Epithelial cell of esophagus (primary cell): ENCODE results near the gene POLA1.
A peak's percentile ranks its signal among the peaks of the same experiment; 100 is the strongest.

Source experiments
- DNase-seq: peaks from one replicate; pipeline ENCODE4 v3.0.0; 2010; ENCODE audit warnings: low read depth
- H3K4me3 ChIP-seq: 2 replicates; pipeline ENCODE4 v1.5.1; 2011; ENCODE audit warnings: mild to moderate bottlenecking, low read length, control low read depth
- CTCF ChIP-seq: IDR thresholded peaks from 2 replicates; pipeline ENCODE4 v1.5.1; 2011; ENCODE audit warnings: low read depth, mild to moderate bottlenecking, low read length, control low read depth, inconsistent platforms; ENCODE audit not compliant: insufficient read depth; ENCODE audit errors: missing control alignments

The POLA1 gene

GRCh38 chrX:24879679-24880078 lies 186.0 kb downstream of the POLA1 start:
- no peak for TF ChIP-seq CTCF
- DNase-seq: no peak
- H3K4me3 ChIP-seq: no peak overlapping the region

GRCh38 chrX:24886916-24887315 lies 193.2 kb downstream of the POLA1 start:
- H3K4me3 ChIP-seq: no peak overlapping the region
- no peak for DNase-seq
- no peak for TF ChIP-seq CTCF

- H3K4me3 ChIP-seq: no peak overlapping the region
- DNase-seq: peak; percentile 69
- TF ChIP-seq CTCF: no peak
Observed at GRCh38 chrX:24890677-24891076, 197.0 kb downstream of the POLA1 start.

GRCh38 chrX:24899391-24899790 lies 205.7 kb downstream of the POLA1 start:
- H3K4me3 ChIP-seq: no peak overlapping the region
- TF ChIP-seq CTCF: no peak
- DNase-seq: no peak

- TF ChIP-seq CTCF: no peak
- no peak for DNase-seq
- H3K4me3 ChIP-seq: no peak overlapping the region
Observed at GRCh38 chrX:24900234-24900633, 206.5 kb downstream of the POLA1 start.

GRCh38 chrX:24902806-24903205 lies 209.1 kb downstream of the POLA1 start:
- DNase-seq: peak; percentile 15
- no peak for TF ChIP-seq CTCF
- H3K4me3 ChIP-seq: no peak overlapping the region

- TF ChIP-seq CTCF: no peak
- DNase-seq: no peak
- H3K4me3 ChIP-seq: no peak overlapping the region
Observed at GRCh38 chrX:24918715-24919114, 225.0 kb downstream of the POLA1 start.
